SIG-M5 treated with dmso at 0.1 percent for 504 hours (cell line): ENCODE data around the gene TUT1.
A peak's percentile ranks its signal among the peaks of the same experiment; 100 is the strongest.
"Not testable (repeated sequence)": the region's sequence is repeated elsewhere in the genome, so short reads cannot be mapped to it uniquely, and the experiment has no call there.

Experiments
- DNase-seq: peaks from one replicate; lab custom pipeline; 2025; ENCODE audit not compliant: unreplicated experiment; lab: John Stamatoyannopoulos, UW

The TUT1 gene, protein sequence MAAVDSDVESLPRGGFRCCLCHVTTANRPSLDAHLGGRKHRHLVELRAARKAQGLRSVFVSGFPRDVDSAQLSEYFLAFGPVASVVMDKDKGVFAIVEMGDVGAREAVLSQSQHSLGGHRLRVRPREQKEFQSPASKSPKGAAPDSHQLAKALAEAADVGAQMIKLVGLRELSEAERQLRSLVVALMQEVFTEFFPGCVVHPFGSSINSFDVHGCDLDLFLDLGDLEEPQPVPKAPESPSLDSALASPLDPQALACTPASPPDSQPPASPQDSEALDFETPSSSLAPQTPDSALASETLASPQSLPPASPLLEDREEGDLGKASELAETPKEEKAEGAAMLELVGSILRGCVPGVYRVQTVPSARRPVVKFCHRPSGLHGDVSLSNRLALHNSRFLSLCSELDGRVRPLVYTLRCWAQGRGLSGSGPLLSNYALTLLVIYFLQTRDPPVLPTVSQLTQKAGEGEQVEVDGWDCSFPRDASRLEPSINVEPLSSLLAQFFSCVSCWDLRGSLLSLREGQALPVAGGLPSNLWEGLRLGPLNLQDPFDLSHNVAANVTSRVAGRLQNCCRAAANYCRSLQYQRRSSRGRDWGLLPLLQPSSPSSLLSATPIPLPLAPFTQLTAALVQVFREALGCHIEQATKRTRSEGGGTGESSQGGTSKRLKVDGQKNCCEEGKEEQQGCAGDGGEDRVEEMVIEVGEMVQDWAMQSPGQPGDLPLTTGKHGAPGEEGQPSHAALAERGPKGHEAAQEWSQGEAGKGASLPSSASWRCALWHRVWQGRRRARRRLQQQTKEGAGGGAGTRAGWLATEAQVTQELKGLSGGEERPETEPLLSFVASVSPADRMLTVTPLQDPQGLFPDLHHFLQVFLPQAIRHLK

DNA sequence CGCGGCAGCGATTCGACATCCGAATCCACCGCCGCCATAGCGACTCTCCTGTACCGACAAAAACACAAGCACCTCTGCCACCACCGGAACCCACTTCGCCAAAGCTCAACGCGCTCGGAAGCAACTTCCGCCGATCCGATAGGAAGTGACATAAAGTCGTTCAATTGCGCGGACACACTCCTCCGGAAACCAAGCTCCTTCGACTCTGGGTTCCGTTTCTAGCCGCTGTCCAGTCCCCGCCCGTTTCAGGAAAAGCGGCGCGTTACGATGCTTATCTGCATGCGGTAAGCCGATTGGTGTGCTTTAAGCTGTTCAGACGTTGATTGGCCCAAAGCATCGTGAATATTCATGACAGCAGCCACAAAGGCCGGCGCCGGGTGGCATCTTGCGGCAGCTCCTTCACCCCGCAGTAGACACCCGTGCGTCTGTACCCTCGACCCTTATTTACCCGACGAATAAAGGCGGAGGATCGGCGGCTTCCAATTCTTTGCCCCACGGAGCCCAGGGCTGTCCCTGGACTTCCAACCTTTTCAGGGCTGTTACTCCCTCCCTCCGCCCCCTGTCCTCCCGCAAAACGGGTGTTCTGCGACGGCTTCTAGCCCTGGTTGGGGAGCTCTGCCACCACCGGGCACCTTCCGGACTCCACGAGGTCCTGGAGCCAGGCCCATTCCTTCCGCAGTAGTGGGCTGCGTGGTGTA lies at the start of gene TUT1:
TUT1 (minus strand) TSS at position 76 of the 698 bp plus-strand sequence; CDS start at position 38, 38 bp downstream.
- DNase-seq, result peak; percentile 99

GRCh38 chr11:62632492-62632891 lies 41.2 kb upstream of the TUT1 start:
- no peak for DNase-seq

- DNase-seq, result peak; percentile 12
Measured at GRCh38 chr11:62627713-62628112, 36.4 kb upstream of the TUT1 start.

DNA sequence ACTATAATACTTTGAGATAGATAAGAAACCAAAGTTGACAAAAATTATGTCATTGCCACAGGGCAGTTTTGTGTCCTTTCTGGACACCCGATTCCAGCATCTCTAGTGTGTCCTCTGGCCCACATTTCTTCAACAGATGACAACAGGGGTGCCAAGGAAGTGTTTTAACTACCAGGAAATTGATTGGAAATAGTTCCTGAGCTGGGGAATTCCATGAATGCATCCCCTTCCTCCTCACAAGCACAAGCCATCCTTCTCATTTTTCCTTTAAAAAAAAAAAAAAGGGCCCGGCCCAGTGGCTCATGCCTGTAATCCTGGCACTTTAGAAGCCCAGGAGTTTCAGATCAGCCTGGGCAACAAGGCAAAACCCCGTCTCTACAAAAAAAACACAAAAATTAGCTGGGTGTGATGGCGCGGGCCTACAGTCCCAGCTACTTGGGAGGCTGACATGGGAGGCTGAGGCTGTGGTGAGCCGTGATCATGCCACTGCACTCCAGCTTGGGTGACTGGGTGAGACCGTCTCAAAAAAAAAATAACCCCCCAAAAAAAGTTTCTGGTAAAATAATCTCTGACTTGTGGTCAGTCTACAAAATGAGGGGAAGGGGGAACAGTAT lies 31.3 kb upstream of the TUT1 start:
- DNase-seq, result no peak

- DNase-seq, result peak; percentile 91
Measured at GRCh38 chr11:62621567-62622470, 30.5 kb upstream of the TUT1 start, which contains the start of gene B3GAT3. B3GAT3 (minus strand) TSS chr11:62621986; CDS start chr11:62621947, 39 bp downstream.

DNA sequence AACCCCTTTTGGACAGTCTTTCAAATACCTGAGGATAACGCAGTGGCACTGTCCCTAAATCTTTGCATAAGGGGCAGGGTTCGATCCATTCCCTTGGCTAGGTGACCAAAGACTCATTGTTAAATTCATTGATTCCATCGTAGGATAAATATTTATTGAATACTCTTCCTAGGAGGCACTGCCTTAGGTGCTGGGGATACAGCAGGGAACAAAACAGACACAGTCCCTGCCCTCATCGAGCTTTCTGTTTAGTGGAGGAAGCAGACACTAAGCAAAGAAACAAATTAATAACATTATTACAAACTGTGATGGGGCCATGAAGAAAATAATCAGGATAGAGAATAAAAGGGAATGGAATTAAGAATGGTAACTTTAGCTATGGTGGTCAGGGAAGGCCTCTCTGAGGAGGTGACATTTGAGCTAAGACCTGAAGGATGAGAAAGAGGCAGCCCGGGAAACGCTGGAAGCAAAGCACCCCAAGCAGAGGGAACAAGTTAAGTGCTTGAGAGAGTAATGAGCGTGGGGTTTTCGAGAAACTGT lies 29.8 kb upstream of the TUT1 start:
- DNase-seq, result no peak

- not testable (repeated sequence) for DNase-seq
Measured at GRCh38 chr11:62616957-62617356, 25.6 kb upstream of the TUT1 start.

DNA sequence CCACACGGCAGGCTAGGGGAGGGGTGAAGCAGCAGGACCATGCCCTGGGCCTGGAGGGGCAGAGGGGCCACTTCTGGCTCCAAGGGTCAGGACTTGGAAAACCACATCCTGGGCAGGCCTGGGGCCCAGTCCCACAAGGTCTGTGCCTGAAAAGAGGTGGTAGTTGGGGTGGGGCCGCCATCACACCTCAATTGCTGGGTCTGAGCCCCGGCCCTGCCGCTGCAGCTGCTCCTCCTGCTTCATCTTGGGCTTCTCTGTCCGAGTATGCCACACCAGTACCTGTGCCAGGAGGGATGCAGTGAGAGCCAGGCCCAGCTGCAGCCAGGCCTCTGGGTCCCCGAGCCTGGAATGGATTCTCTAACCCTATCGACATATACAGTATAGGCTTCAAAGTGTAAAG lies 24.2 kb upstream of the TUT1 start:
- no peak for DNase-seq

DNA sequence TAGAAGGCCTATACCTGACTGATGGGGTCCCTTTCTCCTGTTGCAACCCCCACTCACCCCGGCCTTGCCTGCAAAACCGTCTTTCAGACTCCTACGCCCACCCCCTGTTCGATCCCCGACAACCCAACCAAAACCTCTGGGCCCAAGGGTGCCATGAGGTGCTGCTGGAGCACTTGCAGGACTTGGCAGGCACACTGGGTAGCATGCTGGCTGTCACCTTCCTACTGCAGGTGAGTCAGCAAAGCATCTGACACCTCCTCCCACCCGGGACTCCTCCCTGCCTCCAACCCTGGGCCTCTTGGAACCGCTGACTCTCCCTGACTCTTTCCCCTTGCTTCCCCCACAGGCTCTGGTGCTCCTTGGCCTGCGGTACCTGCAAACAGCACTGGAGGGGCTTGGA lies 23.0 kb upstream of the TUT1 start:
- no peak for DNase-seq

DNA sequence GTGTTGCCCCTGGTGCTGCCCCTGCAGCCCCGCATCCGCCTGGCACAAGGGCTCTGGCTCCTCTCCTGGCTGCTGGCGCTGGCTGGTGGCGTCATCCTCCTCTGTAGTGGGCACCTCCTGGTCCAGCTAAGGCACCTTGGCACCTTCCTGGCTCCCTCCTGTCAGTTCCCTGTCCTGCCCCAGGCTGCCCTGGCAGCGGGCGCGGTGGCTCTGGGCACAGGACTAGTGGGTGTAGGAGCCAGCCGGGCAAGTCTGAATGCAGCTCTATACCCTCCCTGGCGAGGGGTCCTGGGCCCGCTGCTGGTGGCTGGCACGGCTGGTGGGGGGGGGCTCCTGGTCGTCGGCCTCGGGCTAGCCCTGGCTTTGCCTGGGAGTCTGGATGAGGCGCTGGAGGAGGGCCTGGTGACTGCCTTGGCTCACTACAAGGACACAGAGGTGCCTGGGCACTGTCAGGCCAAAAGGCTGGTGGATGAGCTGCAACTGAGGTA lies 22.0 kb upstream of the TUT1 start:
- no peak for DNase-seq

DNA sequence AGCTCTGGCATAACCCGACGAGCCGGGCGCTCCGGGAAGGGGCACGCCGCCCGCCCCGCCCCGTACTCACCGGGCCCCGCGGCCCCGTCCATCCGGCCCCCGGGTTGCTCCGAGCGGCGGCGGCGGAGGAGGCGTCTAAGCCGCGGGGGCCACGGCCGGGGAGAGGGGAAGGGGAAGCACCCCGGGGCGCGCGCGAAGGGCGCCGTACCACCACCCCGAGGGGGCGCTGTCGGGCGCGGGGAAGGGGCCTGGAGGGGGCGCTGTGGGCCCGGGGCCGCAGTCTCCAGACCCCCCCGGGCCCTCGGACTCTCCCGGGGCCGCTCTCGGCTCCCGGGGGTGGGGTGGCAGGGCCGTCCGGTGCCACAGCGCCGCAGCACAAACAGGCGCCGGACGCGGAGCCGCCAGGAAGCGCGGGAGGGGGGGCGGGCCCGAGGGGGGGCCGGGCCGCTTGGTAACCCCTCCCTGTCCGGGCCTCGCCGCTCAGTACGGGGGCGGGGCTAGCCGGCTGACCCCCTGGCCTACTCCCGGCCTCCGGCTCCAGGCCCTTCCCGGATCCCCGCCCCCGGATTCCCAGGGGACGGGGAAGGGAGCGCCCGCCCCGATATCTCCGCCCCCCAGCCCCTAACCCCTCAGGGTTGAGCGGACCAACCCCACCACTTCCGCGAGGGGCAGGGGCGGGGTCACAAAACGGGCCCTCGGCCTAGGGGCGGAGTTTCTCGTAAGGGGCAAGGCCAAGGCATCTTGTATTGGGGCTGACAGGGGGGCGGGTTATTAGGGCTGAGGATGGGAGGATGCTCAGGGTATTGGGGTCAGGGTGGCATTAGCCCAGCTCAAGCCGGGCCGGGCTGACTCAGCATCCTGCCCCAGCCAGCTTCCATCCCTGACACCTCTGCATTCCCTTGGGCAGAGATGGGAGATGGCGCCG lies 21.3 kb upstream of the TUT1 start, which contains the start of the genes EML3 and ROM1:
EML3 (minus strand) TSS at position 410 of the 925 bp plus-strand sequence; CDS start at position 92, 318 bp downstream.
ROM1 (plus strand) TSS at position 892 of the 925 bp plus-strand sequence; CDS start at position 917, 25 bp downstream.
- DNase-seq, result peak; percentile 66

GRCh38 chr11:62611705-62612365 lies 20.5 kb upstream of the TUT1 start:
- peak; percentile 54 for DNase-seq

DNA sequence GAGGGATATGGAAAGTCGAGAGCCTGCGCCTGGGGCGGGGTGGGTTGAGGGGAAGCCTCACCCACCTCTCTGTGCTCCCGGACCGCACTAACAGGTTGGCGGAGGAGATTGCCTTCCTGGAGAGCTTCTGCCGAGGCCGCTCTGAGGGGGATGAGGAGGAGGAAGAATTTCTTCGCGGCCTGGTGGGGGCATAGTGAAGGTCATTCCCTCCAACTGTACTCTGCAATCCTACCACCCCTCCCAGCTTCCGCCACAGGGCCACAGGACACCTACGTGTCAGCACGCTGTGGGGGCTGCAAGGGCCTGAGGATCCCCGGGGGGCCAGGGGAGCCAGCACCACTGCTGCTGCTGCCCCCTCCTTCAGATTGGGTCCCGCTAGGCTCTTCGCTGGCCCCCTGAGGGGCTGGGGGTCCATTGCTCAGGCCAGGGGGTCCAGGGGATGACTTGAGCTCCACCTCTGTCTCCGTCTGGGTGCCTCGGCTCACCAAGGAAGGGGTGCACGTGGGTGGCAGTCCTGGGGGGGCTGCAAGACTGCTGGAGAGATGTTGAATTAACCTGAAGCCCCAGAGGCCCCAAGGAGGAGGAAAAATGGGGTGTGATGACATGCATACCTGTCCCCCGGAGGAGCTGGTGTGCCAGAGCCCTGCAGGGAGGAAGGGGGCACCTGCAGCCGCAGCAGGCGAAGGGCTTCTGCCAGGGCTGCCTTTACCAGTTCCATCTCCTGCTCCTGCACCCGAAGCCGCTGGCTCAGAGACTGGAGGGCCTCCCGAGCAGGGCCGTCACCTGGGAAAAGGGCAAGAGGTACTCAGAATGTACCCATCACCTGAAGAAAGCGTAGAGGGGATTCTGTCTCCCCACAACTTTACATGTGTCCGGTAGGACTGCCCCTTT lies 19.7 kb upstream of the TUT1 start:
- no peak for DNase-seq

GRCh38 chr11:62610403-62610802 lies 19.1 kb upstream of the TUT1 start:
- DNase-seq, result no peak

GRCh38 chr11:62608776-62609175 lies 17.5 kb upstream of the TUT1 start:
- DNase-seq, result no peak

DNA sequence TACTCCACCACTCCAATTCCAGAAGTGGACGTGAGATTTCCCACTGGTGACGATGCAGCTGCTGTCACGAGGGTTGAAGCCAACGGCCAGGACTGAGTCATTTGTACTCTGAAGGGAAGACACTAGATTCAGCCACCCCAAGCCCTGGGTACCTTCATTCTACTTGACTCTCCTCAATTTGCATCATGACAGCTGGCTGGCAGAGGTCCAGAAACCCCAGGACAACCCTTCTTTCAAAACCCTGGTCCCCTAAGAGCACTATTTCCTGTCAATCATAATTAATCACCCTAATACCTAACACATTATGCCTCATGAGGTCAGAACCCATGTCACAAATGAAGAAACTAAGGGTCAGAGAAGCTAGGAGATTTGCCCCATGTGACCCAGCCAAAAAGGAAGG lies 16.4 kb upstream of the TUT1 start:
- DNase-seq, result no peak
